HG03139 (cell line): ENCODE measurements around the gene CASQ2.

ENCODE experiments used
- ATAC-seq: cut with Tn5 transposase; IDR thresholded peaks from one replicate; pipeline ENCODE4 v1.9.1; 2021; ENCODE audit not compliant: unreplicated experiment

Gene CASQ2

GRCh38 chr1:115702959-115703358 lies 65.6 kb downstream of the CASQ2 start:
- ATAC-seq, result no peak

GRCh38 chr1:115701090-115701489 lies 67.4 kb downstream of the CASQ2 start:
- no peak for ATAC-seq

- ATAC-seq, result no peak
These were observed 70.9 kb downstream of the CASQ2 start for GRCh38 chr1:115697619-115698018.

- ATAC-seq, result no peak
These were observed 73.7 kb downstream of the CASQ2 start for GRCh38 chr1:115694805-115695204.

GRCh38 chr1:115692224-115692623 lies 76.3 kb downstream of the CASQ2 start:
- ATAC-seq, result no peak

- ATAC-seq, result no peak
These were observed 77.5 kb downstream of the CASQ2 start for GRCh38 chr1:115690972-115691371.

- no peak for ATAC-seq
These were observed 80.8 kb downstream of the CASQ2 start for GRCh38 chr1:115687744-115688143.

GRCh38 chr1:115685029-115685705 lies 83.3 kb downstream of the CASQ2 start:
- ATAC-seq, result no peak

GRCh38 chr1:115682792-115683191 lies 85.7 kb downstream of the CASQ2 start:
- ATAC-seq, result no peak

GRCh38 chr1:115680730-115681111 lies 87.8 kb downstream of the CASQ2 start:
- ATAC-seq, result no peak

GRCh38 chr1:115679141-115679611 lies 89.3 kb downstream of the CASQ2 start:
- ATAC-seq, result no peak

- no peak for ATAC-seq
These were observed 90.4 kb downstream of the CASQ2 start for GRCh38 chr1:115678141-115678540.

- ATAC-seq, result no peak
These were observed 90.9 kb downstream of the CASQ2 start for GRCh38 chr1:115677565-115677964.

- no peak for ATAC-seq
These were observed 91.3 kb downstream of the CASQ2 start for GRCh38 chr1:115677182-115677555.

- no peak for ATAC-seq
These were observed 91.9 kb downstream of the CASQ2 start for GRCh38 chr1:115676498-115677181.

GRCh38 chr1:115672224-115673009 lies 96.1 kb downstream of the CASQ2 start:
- ATAC-seq, result no peak

- ATAC-seq, result no peak
These were observed 97.2 kb downstream of the CASQ2 start for GRCh38 chr1:115671176-115671934.

GRCh38 chr1:115670476-115671175 lies 97.9 kb downstream of the CASQ2 start:
- no peak for ATAC-seq

- no peak for ATAC-seq
These were observed 98.6 kb downstream of the CASQ2 start for GRCh38 chr1:115669886-115670285.

- no peak for ATAC-seq
These were observed 99.4 kb downstream of the CASQ2 start for GRCh38 chr1:115669002-115669673.
